HEK293 (cell line): ENCODE measurements around the gene ANTKMT.

Experiments used
- CTCF ChIA-PET: fragments of 350-600 bp; formaldehyde crosslinking; extraction: SDS; loops from one replicate; lab custom pipeline; 2021; ENCODE audit warnings: antibody characterized with exemption; lab: Yijun Ruan, JAX
- POLR2A ChIA-PET: fragments of 300-600 bp; formaldehyde crosslinking; extraction: SDS; loops from one replicate; lab custom pipeline; 2020; ENCODE audit warnings: antibody characterized with exemption, inconsistent platforms; lab: Yijun Ruan, JAX
- H3K27ac ChIP-seq: fragments of 200-500 bp; sonication (Bioruptor generic); 2 replicates; pipeline ENCODE4 v1.5.1; 2014; ENCODE audit warnings: low read depth, low read length, control low read depth, inconsistent platforms; ENCODE audit errors: extremely low read depth
- H3K36me3 ChIP-seq, 2 experiments: fragments of 200-500 bp in 1 of 2; sonication (Bioruptor generic) in 1 of 2; 1 replicate in 1 of 2; 2 replicates in 1 of 2; pipeline ENCODE4 v1.5.1; 2014 to 2017; ENCODE audit warnings: inconsistent platforms in 2 of 2, low read length in 2 of 2; ENCODE audit not compliant: control insufficient read depth in 2 of 2, insufficient read depth in 1 of 2
- H3K4me1 ChIP-seq: fragments of 200-500 bp; sonication (Bioruptor generic); 2 replicates; pipeline ENCODE4 v1.5.1; 2014; ENCODE audit warnings: mild to moderate bottlenecking, low read length, inconsistent platforms; ENCODE audit not compliant: control insufficient read depth, insufficient read depth
- H3K4me3 ChIP-seq: 2 replicates; pipeline ENCODE4 v1.5.1; 2011; ENCODE audit warnings: low read depth, mild to moderate bottlenecking, control low read depth, low read length, moderate library complexity
- H3K9me3 ChIP-seq: fragments of 200-500 bp; sonication (Bioruptor generic); 2 replicates; pipeline ENCODE4 v1.5.1; 2014; ENCODE audit warnings: low read depth, low read length, inconsistent platforms; ENCODE audit not compliant: control insufficient read depth, insufficient read depth
- BCL11B ChIP-seq: fragments of 450-650 bp; formaldehyde crosslinking; IDR thresholded peaks from 2 replicates; pipeline ENCODE4 v1.5.1; 2016; ENCODE audit warnings: low read depth, missing biosample characterization, missing genetic modification characterization
- EGR2 ChIP-seq: fragments of 450-650 bp; formaldehyde crosslinking; IDR thresholded peaks from 2 replicates; pipeline ENCODE4 v1.5.1; 2016; ENCODE audit warnings: low read depth, missing biosample characterization, missing genetic modification characterization
- GLI4 ChIP-seq: fragments of 450-650 bp; formaldehyde crosslinking; IDR thresholded peaks from 2 replicates; pipeline ENCODE4 v1.5.1; 2016; ENCODE audit warnings: missing biosample characterization, missing genetic modification characterization
- HOXD13 ChIP-seq: sonication (generic); formaldehyde crosslinking; IDR thresholded peaks from 2 replicates; pipeline ENCODE4 v1.8.0; 2022; ENCODE audit warnings: missing genetic modification reagents, borderline replicate concordance
- IKZF3 ChIP-seq: fragments of 450-650 bp; IDR thresholded peaks from 2 replicates; pipeline ENCODE4 v1.5.0; 2018; ENCODE audit warnings: missing biosample characterization, mild to moderate bottlenecking, missing genetic modification characterization, moderate library complexity
- KLF1 ChIP-seq: fragments of 450-650 bp; formaldehyde crosslinking; IDR thresholded peaks from 2 replicates; pipeline ENCODE4 v1.5.1; 2016; ENCODE audit warnings: missing biosample characterization, missing genetic modification characterization
- MYNN ChIP-seq: fragments of 450-650 bp; formaldehyde crosslinking; IDR thresholded peaks from 2 replicates; pipeline ENCODE4 v1.5.1; 2016; ENCODE audit warnings: missing biosample characterization, missing genetic modification characterization, borderline replicate concordance
- OVOL3 ChIP-seq: fragments of 450-650 bp; formaldehyde crosslinking; IDR thresholded peaks from 2 replicates; pipeline ENCODE4 v1.5.1; 2016; ENCODE audit warnings: missing biosample characterization, missing genetic modification characterization
- RBAK ChIP-seq: fragments of 450-650 bp; formaldehyde crosslinking; IDR thresholded peaks from 2 replicates; pipeline ENCODE4 v1.5.1; 2016; ENCODE audit warnings: missing biosample characterization, missing genetic modification characterization
- ZFHX2 ChIP-seq: fragments of 450-650 bp; formaldehyde crosslinking; conservative IDR thresholded peaks from 2 replicates; pipeline ENCODE4 v1.5.1; 2016; ENCODE audit warnings: missing biosample characterization, missing genetic modification characterization
- ZFP69B ChIP-seq: fragments of 450-650 bp; formaldehyde crosslinking; IDR thresholded peaks from 2 replicates; pipeline ENCODE4 v1.5.1; 2016; ENCODE audit warnings: missing biosample characterization, missing genetic modification characterization
- ZNF10 ChIP-seq: fragments of 450-650 bp; formaldehyde crosslinking; IDR thresholded peaks from 2 replicates; pipeline ENCODE4 v1.5.1; 2017; ENCODE audit warnings: missing biosample characterization, missing genetic modification characterization
- ZNF138 ChIP-seq: fragments of 450-650 bp; formaldehyde crosslinking; IDR thresholded peaks from 2 replicates; pipeline ENCODE4 v1.5.1; 2016; ENCODE audit warnings: missing biosample characterization, missing genetic modification characterization, borderline replicate concordance
- ZNF146 ChIP-seq: fragments of 450-650 bp; formaldehyde crosslinking; IDR thresholded peaks from 2 replicates; pipeline ENCODE4 v1.5.1; 2016; ENCODE audit warnings: missing biosample characterization, missing genetic modification characterization
- ZNF169 ChIP-seq: fragments of 450-650 bp; formaldehyde crosslinking; IDR thresholded peaks from 2 replicates; pipeline ENCODE4 v1.5.1; 2016; ENCODE audit warnings: missing biosample characterization, missing genetic modification characterization
- ZNF266 ChIP-seq: fragments of 450-650 bp; formaldehyde crosslinking; IDR thresholded peaks from 2 replicates; pipeline ENCODE4 v1.5.1; 2016; ENCODE audit warnings: missing biosample characterization, missing genetic modification characterization, low read depth
- ZNF302 ChIP-seq: fragments of 450-650 bp; formaldehyde crosslinking; IDR thresholded peaks from 2 replicates; pipeline ENCODE4 v1.5.1; 2016; ENCODE audit warnings: missing biosample characterization, missing genetic modification characterization, low read depth
- ZNF48 ChIP-seq: fragments of 450-650 bp; formaldehyde crosslinking; IDR thresholded peaks from 2 replicates; pipeline ENCODE4 v1.5.1; 2016; ENCODE audit warnings: missing biosample characterization, missing genetic modification characterization
- ZNF544 ChIP-seq: fragments of 450-650 bp; formaldehyde crosslinking; IDR thresholded peaks from 2 replicates; pipeline ENCODE4 v1.5.0; 2017; ENCODE audit warnings: missing biosample characterization, missing genetic modification characterization
- ZNF548 ChIP-seq: fragments of 450-650 bp; formaldehyde crosslinking; IDR thresholded peaks from 2 replicates; pipeline ENCODE4 v1.5.1; 2016; ENCODE audit warnings: missing biosample characterization, missing genetic modification characterization
- ZNF610 ChIP-seq: fragments of 450-650 bp; formaldehyde crosslinking; IDR thresholded peaks from 2 replicates; pipeline ENCODE4 v1.5.1; 2016; ENCODE audit warnings: missing biosample characterization, missing genetic modification characterization, borderline replicate concordance
- ZNF621 ChIP-seq: fragments of 450-650 bp; formaldehyde crosslinking; IDR thresholded peaks from 2 replicates; pipeline ENCODE4 v1.5.1; 2017; ENCODE audit warnings: missing biosample characterization, missing genetic modification characterization
- ZNF830 ChIP-seq: fragments of 450-650 bp; IDR thresholded peaks from 2 replicates; pipeline ENCODE4 v1.5.0; 2018; ENCODE audit warnings: missing biosample characterization, missing genetic modification characterization, low read depth, mild to moderate bottlenecking, moderate library complexity
- ZNF837 ChIP-seq: fragments of 450-650 bp; formaldehyde crosslinking; IDR thresholded peaks from 2 replicates; pipeline ENCODE4 v1.5.1; 2016; ENCODE audit warnings: missing biosample characterization, missing genetic modification characterization
- ZXDB ChIP-seq: fragments of 450-650 bp; formaldehyde crosslinking; IDR thresholded peaks from 2 replicates; pipeline ENCODE4 v1.5.1; 2016; ENCODE audit warnings: missing biosample characterization, missing genetic modification characterization
- TF ChIP-seq, protein P1 (sequence below): fragments of 450-650 bp; formaldehyde crosslinking; conservative IDR thresholded peaks from 2 replicates; pipeline ENCODE4 v1.5.1; 2016; ENCODE audit warnings: low read depth, missing biosample characterization, missing genetic modification characterization
- TF ChIP-seq, protein P2 (sequence below): fragments of 450-650 bp; formaldehyde crosslinking; IDR thresholded peaks from 2 replicates; pipeline ENCODE4 v1.5.1; 2016; ENCODE audit warnings: missing biosample characterization, missing genetic modification characterization
- TF ChIP-seq, protein P3 (sequence below): fragments of 450-650 bp; formaldehyde crosslinking; IDR thresholded peaks from 2 replicates; pipeline ENCODE4 v1.5.0; 2017; ENCODE audit warnings: missing biosample characterization, missing genetic modification characterization, borderline replicate concordance

Gene ANTKMT

DNA sequence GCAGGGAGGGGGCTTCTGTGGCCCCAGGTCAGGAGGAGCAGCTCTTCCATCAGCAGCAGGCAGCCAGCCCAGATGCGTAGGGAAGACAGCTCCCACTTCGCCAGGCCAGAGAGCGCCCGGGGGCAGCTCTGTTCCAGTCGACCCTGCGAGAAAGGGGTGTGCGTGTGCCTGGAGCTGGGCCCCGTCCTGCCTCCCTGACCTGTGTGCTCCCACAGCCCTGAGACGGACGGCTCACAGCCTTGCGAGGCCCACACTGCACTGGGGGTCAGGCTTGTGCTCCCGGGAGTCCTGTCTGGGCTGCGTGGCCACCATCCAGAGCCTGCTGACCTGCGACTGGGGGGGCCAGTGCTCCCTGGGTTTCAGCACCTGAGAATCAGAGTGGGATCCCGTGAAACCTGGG, 39.1 kb downstream of the ANTKMT start (continued):
- TF ChIP-seq ZNF146 (tag by site-specific recombination) (no peak), ZNF621 (no peak), ZNF138 (no peak), ZNF48 (no peak), ZXDB (tag by site-specific recombination) (no peak)
- TF ChIP-seq, all 188 proteins: peak for 0

DNA sequence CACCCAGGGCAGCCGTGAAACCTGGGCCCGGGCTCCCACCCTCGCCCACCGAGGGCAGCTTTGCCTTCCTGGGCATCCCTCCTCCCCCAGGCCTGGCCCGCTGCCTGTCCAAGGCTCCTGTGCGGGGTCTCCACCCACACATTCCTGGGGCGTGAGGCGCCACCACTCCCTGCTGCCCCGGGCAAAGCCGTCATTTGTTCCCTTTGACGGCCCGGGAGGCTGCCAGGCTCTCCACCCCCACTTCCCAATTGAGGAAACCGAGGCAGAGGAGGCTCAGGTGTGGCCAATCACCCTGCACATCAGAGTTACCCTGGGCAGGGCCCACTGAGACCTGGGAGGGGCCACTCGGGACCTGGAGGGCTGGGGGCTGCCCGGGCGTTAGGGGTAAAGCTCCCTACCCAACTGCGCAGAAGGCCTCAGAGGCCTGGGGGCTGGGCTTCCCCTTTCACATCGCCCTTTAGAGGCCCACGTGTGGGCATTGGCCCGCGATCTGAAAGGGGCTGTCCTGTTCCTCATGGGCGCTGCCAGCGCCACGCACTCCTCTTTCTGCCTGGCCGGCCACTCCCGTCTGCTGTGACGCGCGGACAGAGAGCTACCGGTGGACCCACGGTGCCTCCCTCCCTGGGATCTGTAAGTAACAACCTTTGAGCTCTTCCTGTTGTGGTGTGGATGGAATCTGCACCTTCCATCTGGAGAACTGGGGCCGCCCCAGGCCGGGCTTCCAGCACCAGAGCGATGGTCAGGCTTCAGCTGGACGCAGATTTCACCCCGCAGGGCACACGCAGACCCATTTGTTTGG, 39.8 kb downstream of the ANTKMT start, which contains the start of gene MSLN:
Gene MSLN (plus strand): TSS at position 190 of the 799 bp plus-strand sequence. CDS start 1,947 bp downstream, outside the sequence.
- no peaks in the 10 kb centered on the region for H3K9me3 ChIP-seq
- POLR2A ChIA-PET: no interaction called here
- H3K27ac ChIP-seq: no peak within 1 kb of the TSS
- H3K4me3 ChIP-seq: no peak within 1 kb of the TSS
- CTCF ChIA-PET: interaction anchor here (1.3 kb wide), 1 partner anchor 15 kb away, joined by 4 read pairs; no protein-coding TSS in a partner anchor
- no peaks in the 10 kb centered on the region for H3K4me1 ChIP-seq
- H3K36me3 ChIP-seq: no peaks in the 10 kb centered on the region
- TF ChIP-seq, protein P1, sequence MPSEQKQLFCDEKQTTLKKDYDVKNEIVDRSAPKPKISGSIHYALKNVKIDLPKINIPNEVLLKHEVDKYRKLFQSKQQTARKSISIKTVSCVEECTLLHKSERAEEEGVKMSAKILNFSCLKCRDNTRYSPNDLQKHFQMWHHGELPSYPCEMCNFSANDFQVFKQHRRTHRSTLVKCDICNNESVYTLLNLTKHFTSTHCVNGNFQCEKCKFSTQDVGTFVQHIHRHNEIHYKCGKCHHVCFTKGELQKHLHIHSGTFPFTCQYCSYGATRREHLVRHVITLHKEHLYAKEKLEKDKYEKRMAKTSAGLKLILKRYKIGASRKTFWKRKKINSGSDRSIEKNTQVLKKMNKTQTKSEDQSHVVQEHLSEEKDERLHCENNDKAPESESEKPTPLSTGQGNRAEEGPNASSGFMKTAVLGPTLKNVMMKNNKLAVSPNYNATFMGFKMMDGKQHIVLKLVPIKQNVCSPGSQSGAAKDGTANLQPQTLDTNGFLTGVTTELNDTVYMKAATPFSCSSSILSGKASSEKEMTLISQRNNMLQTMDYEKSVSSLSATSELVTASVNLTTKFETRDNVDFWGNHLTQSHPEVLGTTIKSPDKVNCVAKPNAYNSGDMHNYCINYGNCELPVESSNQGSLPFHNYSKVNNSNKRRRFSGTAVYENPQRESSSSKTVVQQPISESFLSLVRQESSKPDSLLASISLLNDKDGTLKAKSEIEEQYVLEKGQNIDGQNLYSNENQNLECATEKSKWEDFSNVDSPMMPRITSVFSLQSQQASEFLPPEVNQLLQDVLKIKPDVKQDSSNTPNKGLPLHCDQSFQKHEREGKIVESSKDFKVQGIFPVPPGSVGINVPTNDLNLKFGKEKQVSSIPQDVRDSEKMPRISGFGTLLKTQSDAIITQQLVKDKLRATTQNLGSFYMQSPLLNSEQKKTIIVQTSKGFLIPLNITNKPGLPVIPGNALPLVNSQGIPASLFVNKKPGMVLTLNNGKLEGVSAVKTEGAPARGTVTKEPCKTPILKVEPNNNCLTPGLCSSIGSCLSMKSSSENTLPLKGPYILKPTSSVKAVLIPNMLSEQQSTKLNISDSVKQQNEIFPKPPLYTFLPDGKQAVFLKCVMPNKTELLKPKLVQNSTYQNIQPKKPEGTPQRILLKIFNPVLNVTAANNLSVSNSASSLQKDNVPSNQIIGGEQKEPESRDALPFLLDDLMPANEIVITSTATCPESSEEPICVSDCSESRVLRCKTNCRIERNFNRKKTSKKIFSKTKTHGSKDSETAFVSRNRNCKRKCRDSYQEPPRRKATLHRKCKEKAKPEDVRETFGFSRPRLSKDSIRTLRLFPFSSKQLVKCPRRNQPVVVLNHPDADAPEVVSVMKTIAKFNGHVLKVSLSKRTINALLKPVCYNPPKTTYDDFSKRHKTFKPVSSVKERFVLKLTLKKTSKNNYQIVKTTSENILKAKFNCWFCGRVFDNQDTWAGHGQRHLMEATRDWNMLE: no peak
- no peak for TF ChIP-seq GLI4 (tag by site-specific recombination)
- no peak for TF ChIP-seq ZNF169
- TF ChIP-seq, protein P2, sequence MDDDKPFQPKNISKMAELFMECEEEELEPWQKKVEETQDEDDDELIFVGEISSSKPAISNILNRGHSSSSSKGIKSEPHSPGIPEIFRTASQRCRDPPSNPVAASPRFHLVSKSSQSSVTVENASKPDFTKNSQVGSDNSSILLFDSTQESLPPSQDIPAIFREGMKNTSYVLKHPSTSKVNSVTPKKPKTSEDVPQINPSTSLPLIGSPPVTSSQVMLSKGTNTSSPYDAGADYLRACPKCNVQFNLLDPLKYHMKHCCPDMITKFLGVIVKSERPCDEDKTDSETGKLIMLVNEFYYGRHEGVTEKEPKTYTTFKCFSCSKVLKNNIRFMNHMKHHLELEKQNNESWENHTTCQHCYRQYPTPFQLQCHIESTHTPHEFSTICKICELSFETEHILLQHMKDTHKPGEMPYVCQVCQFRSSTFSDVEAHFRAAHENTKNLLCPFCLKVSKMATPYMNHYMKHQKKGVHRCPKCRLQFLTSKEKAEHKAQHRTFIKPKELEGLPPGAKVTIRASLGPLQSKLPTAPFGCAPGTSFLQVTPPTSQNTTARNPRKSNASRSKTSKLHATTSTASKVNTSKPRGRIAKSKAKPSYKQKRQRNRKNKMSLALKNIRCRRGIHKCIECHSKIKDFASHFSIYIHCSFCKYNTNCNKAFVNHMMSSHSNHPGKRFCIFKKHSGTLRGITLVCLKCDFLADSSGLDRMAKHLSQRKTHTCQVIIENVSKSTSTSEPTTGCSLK (tag by site-specific recombination): no peak
- no peak for TF ChIP-seq ZNF610 (tag by site-specific recombination)
- TF ChIP-seq ZNF830: no peak
- peak; percentile 94 for TF ChIP-seq ZFHX2 (tag by site-specific recombination)
- TF ChIP-seq ZNF266 (tag by site-specific recombination): peak; percentile 93; the same call in 1 of the 2 replicates
- TF ChIP-seq EGR2 (tag by site-specific recombination): peak; percentile 93
- no peak for TF ChIP-seq ZNF48
- TF ChIP-seq ZNF837 (tag by site-specific recombination): no peak
- no peak for TF ChIP-seq ZNF548 (tag by site-specific recombination)
- no peak for TF ChIP-seq ZFP69B (tag by site-specific recombination)
- TF ChIP-seq HOXD13 (CRISPR knock-in tag): no peak
- TF ChIP-seq BCL11B (tag by site-specific recombination): no peak
- no peak for TF ChIP-seq IKZF3
- TF ChIP-seq ZNF10 (tag by site-specific recombination): no peak
- TF ChIP-seq ZNF302 (tag by site-specific recombination): no peak
- TF ChIP-seq OVOL3: no peak
- peak; percentile 69 for TF ChIP-seq KLF1 (tag by site-specific recombination)
- no peak for TF ChIP-seq ZNF544 (tag by site-specific recombination)
- TF ChIP-seq, protein P3, sequence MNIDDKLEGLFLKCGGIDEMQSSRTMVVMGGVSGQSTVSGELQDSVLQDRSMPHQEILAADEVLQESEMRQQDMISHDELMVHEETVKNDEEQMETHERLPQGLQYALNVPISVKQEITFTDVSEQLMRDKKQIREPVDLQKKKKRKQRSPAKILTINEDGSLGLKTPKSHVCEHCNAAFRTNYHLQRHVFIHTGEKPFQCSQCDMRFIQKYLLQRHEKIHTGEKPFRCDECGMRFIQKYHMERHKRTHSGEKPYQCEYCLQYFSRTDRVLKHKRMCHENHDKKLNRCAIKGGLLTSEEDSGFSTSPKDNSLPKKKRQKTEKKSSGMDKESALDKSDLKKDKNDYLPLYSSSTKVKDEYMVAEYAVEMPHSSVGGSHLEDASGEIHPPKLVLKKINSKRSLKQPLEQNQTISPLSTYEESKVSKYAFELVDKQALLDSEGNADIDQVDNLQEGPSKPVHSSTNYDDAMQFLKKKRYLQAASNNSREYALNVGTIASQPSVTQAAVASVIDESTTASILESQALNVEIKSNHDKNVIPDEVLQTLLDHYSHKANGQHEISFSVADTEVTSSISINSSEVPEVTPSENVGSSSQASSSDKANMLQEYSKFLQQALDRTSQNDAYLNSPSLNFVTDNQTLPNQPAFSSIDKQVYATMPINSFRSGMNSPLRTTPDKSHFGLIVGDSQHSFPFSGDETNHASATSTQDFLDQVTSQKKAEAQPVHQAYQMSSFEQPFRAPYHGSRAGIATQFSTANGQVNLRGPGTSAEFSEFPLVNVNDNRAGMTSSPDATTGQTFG (tag by site-specific recombination): no peak
- TF ChIP-seq RBAK (tag by site-specific recombination): no peak
- no peak for TF ChIP-seq MYNN (tag by site-specific recombination)
